SK-N-SH treated with all-trans-retinoic acid at 6 μM for 48 hours (cell line): ENCODE measurements around the gene TYW5.

ENCODE experiments used
- ATAC-seq: fragments of 200-7000 bp; cut with Tn5 transposase; 3 replicates; pipeline ENCODE4 v1.9.1; 2020; ENCODE audit warnings: mild to moderate bottlenecking, moderate library complexity
- ARNTL ChIP-seq: fragments of 450-650 bp; formaldehyde crosslinking; IDR thresholded peaks from 2 replicates; pipeline ENCODE4 v1.5.0; 2020; ENCODE audit warnings: low read depth, mild to moderate bottlenecking, moderate library complexity, borderline replicate concordance
- BACH2 ChIP-seq: fragments of 250-450 bp; sonication (Bioruptor Pico); IDR thresholded peaks from 2 replicates; pipeline ENCODE4 v1.9.0; 2021; ENCODE audit warnings: mild to moderate bottlenecking, borderline replicate concordance
- CSDC2 ChIP-seq: fragments of 250-450 bp; sonication (Bioruptor Pico); IDR thresholded peaks from 2 replicates; pipeline ENCODE4 v1.5.0; 2020; ENCODE audit warnings: mild to moderate bottlenecking, moderate library complexity
- GLIS3 ChIP-seq: fragments of 250-450 bp; sonication (Bioruptor Pico); IDR thresholded peaks from 2 replicates; pipeline ENCODE4 v1.5.0; 2020; ENCODE audit warnings: mild to moderate bottlenecking, moderate library complexity
- ISL1 ChIP-seq: fragments of 250-450 bp; sonication (Bioruptor Pico); IDR thresholded peaks from 2 replicates; pipeline ENCODE4 v2.1.2; 2022; ENCODE audit warnings: mild to moderate bottlenecking, moderate library complexity
- OSR1 ChIP-seq: fragments of 250-450 bp; sonication (Bioruptor Pico); IDR thresholded peaks from 2 replicates; pipeline ENCODE4 v1.8.0; 2022; ENCODE audit warnings: moderate library complexity, mild to moderate bottlenecking, inconsistent platforms
- PPARA ChIP-seq: fragments of 250-450 bp; sonication (Bioruptor Pico); IDR thresholded peaks from 2 replicates; pipeline ENCODE4 v1.5.0; 2020; ENCODE audit warnings: mild to moderate bottlenecking, borderline replicate concordance
- RARB ChIP-seq: fragments of 250-450 bp; sonication (Bioruptor Pico); IDR thresholded peaks from 2 replicates; pipeline ENCODE4 v1.8.0; 2021; ENCODE audit warnings: mild to moderate bottlenecking, moderate library complexity
- SNAI2 ChIP-seq: fragments of 250-450 bp; sonication (Bioruptor Pico); IDR thresholded peaks from 2 replicates; pipeline ENCODE4 v1.5.0; 2020; ENCODE audit warnings: mild to moderate bottlenecking, moderate library complexity
- TOX ChIP-seq: fragments of 250-450 bp; sonication (Bioruptor Pico); IDR thresholded peaks from 2 replicates; pipeline ENCODE4 v1.8.0; 2021; ENCODE audit warnings: mild to moderate bottlenecking, moderate library complexity, borderline replicate concordance
- ZC3H10 ChIP-seq: fragments of 250-450 bp; sonication (Bioruptor Pico); IDR thresholded peaks from 2 replicates; pipeline ENCODE4 v1.5.1; 2021; ENCODE audit warnings: mild to moderate bottlenecking, moderate library complexity
- ZFP3 ChIP-seq: fragments of 250-450 bp; sonication (Bioruptor Pico); IDR thresholded peaks from 2 replicates; pipeline ENCODE4 v1.5.0; 2020; ENCODE audit warnings: mild to moderate bottlenecking, moderate library complexity
- ZFP30 ChIP-seq: fragments of 450-650 bp; formaldehyde crosslinking; IDR thresholded peaks from 2 replicates; pipeline ENCODE4 v1.5.0; 2022; ENCODE audit warnings: mild to moderate bottlenecking, moderate library complexity
- ZNF565 ChIP-seq: fragments of 450-650 bp; formaldehyde crosslinking; conservative IDR thresholded peaks from 2 replicates; pipeline ENCODE4 v1.5.0; 2020; ENCODE audit warnings: low read depth, mild to moderate bottlenecking, moderate library complexity
- ZNF8 ChIP-seq: fragments of 450-650 bp; formaldehyde crosslinking; IDR thresholded peaks from 2 replicates; pipeline ENCODE4 v1.5.0; 2020; ENCODE audit warnings: mild to moderate bottlenecking, moderate library complexity
- TF ChIP-seq, protein P1 (sequence below): fragments of 250-450 bp; sonication (Bioruptor Pico); IDR thresholded peaks from 2 replicates; pipeline ENCODE4 v1.8.0; 2020; ENCODE audit warnings: mild to moderate bottlenecking, moderate library complexity, borderline replicate concordance
- TF ChIP-seq, protein P2 (sequence below): fragments of 250-450 bp; sonication (Bioruptor Pico); IDR thresholded peaks from 2 replicates; pipeline ENCODE4 v1.8.0; 2021; ENCODE audit warnings: low read depth, mild to moderate bottlenecking, moderate library complexity, borderline replicate concordance
- TF ChIP-seq, protein P3 (sequence below): fragments of 250-450 bp; sonication (Bioruptor Pico); IDR thresholded peaks from 2 replicates; pipeline ENCODE4 v1.5.1; 2020; ENCODE audit warnings: low read depth, mild to moderate bottlenecking, moderate library complexity
- TF ChIP-seq, protein P4 (sequence below): fragments of 250-450 bp; sonication (Bioruptor Pico); IDR thresholded peaks from 2 replicates; pipeline ENCODE4 v1.5.0; 2020; ENCODE audit warnings: mild to moderate bottlenecking, moderate library complexity
- TF ChIP-seq, protein P5 (sequence below): fragments of 250-450 bp; sonication (Bioruptor Pico); IDR thresholded peaks from 2 replicates; pipeline ENCODE4 v1.5.1; 2021; ENCODE audit warnings: mild to moderate bottlenecking, moderate library complexity

The TYW5 gene

DNA sequence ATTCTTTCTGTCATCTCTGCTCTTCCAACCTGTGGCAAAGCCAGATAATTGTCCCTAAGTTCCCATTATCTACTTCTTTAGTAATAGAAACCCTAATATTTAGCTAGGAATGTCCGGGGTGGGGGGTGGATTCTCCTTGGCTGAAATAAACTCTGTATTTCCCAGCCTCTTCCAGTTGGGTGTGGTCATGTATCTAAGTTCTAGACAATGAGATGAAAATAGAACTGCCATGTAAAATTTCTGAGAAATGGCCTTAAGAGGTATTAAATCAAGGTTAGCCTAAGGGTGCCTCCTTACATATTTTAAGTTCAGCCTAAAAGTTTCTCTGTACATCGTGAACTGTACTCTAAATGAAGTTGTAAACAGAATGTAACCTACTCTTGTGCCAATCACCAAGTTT, 39.6 kb upstream of the TYW5 start:
- TF ChIP-seq, protein P1, sequence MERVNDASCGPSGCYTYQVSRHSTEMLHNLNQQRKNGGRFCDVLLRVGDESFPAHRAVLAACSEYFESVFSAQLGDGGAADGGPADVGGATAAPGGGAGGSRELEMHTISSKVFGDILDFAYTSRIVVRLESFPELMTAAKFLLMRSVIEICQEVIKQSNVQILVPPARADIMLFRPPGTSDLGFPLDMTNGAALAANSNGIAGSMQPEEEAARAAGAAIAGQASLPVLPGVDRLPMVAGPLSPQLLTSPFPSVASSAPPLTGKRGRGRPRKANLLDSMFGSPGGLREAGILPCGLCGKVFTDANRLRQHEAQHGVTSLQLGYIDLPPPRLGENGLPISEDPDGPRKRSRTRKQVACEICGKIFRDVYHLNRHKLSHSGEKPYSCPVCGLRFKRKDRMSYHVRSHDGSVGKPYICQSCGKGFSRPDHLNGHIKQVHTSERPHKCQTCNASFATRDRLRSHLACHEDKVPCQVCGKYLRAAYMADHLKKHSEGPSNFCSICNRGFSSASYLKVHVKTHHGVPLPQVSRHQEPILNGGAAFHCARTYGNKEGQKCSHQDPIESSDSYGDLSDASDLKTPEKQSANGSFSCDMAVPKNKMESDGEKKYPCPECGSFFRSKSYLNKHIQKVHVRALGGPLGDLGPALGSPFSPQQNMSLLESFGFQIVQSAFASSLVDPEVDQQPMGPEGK (CRISPR knock-in tag): no peak
- TF ChIP-seq, protein P2, sequence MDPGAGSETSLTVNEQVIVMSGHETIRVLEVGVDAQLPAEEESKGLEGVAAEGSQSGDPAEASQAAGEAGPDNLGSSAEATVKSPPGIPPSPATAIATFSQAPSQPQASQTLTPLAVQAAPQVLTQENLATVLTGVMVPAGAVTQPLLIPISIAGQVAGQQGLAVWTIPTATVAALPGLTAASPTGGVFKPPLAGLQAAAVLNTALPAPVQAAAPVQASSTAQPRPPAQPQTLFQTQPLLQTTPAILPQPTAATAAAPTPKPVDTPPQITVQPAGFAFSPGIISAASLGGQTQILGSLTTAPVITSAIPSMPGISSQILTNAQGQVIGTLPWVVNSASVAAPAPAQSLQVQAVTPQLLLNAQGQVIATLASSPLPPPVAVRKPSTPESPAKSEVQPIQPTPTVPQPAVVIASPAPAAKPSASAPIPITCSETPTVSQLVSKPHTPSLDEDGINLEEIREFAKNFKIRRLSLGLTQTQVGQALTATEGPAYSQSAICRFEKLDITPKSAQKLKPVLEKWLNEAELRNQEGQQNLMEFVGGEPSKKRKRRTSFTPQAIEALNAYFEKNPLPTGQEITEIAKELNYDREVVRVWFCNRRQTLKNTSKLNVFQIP (CRISPR knock-in tag): no peak
- TF ChIP-seq, protein P3, sequence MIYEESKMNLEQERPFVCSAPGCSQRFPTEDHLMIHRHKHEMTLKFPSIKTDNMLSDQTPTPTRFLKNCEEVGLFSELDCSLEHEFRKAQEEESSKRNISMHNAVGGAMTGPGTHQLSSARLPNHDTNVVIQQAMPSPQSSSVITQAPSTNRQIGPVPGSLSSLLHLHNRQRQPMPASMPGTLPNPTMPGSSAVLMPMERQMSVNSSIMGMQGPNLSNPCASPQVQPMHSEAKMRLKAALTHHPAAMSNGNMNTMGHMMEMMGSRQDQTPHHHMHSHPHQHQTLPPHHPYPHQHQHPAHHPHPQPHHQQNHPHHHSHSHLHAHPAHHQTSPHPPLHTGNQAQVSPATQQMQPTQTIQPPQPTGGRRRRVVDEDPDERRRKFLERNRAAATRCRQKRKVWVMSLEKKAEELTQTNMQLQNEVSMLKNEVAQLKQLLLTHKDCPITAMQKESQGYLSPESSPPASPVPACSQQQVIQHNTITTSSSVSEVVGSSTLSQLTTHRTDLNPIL (CRISPR knock-in tag): no peak
- no peak for ATAC-seq

DNA sequence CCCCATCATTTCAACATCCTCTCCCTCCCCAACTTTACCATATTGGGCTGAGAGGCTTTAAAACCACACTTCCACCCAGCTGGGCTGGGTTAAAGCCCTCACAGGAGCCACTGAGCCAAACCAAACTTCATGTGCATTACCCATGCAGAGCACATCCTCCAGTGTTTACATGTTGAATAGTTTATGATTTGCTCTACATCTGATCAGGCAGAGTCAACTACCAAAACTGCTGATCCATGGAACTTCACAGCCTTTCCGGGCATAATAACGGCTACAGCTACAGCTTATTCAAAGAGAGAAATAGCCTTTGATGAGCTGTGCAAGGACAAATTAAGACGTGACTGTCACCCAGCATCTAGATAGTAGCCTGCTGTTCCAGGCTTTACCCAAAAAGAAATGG, 39.1 kb upstream of the TYW5 start:
- TF ChIP-seq PPARA (CRISPR knock-in tag): no peak
- TF ChIP-seq BACH2 (CRISPR knock-in tag): no peak
- no peak for TF ChIP-seq ARNTL (CRISPR knock-in tag)
- ATAC-seq: no peak

DNA sequence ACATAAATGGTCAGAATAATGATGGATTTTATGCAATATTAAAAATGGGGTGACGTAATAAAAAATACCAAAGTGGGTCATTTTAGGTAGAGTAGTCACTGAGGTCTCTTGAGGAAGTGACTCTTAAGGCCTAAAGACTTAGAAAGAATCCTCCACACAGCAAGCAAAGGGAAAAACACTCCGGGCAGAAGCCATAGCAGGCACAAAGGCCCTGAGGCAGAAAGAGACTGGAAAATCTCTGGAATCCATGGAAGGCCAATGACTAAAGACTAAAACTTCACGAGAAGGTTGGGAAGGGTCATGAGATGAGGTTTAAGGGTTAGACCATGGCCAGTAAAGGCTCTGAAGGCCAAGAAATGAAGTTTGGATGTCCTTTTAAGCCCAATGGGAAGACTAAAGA, 37.0 kb upstream of the TYW5 start:
- no peak for ATAC-seq
- TF ChIP-seq BACH2 (CRISPR knock-in tag): no peak
- no peak for TF ChIP-seq RARB (CRISPR knock-in tag)
- TF ChIP-seq, protein P4, sequence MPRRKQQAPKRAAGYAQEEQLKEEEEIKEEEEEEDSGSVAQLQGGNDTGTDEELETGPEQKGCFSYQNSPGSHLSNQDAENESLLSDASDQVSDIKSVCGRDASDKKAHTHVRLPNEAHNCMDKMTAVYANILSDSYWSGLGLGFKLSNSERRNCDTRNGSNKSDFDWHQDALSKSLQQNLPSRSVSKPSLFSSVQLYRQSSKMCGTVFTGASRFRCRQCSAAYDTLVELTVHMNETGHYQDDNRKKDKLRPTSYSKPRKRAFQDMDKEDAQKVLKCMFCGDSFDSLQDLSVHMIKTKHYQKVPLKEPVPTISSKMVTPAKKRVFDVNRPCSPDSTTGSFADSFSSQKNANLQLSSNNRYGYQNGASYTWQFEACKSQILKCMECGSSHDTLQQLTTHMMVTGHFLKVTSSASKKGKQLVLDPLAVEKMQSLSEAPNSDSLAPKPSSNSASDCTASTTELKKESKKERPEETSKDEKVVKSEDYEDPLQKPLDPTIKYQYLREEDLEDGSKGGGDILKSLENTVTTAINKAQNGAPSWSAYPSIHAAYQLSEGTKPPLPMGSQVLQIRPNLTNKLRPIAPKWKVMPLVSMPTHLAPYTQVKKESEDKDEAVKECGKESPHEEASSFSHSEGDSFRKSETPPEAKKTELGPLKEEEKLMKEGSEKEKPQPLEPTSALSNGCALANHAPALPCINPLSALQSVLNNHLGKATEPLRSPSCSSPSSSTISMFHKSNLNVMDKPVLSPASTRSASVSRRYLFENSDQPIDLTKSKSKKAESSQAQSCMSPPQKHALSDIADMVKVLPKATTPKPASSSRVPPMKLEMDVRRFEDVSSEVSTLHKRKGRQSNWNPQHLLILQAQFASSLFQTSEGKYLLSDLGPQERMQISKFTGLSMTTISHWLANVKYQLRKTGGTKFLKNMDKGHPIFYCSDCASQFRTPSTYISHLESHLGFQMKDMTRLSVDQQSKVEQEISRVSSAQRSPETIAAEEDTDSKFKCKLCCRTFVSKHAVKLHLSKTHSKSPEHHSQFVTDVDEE (CRISPR knock-in tag): no peak
- TF ChIP-seq TOX: no peak
- no peak for TF ChIP-seq ZFP3 (CRISPR knock-in tag)
- TF ChIP-seq SNAI2 (CRISPR knock-in tag): no peak
- TF ChIP-seq ZNF565 (CRISPR knock-in tag): no peak

DNA sequence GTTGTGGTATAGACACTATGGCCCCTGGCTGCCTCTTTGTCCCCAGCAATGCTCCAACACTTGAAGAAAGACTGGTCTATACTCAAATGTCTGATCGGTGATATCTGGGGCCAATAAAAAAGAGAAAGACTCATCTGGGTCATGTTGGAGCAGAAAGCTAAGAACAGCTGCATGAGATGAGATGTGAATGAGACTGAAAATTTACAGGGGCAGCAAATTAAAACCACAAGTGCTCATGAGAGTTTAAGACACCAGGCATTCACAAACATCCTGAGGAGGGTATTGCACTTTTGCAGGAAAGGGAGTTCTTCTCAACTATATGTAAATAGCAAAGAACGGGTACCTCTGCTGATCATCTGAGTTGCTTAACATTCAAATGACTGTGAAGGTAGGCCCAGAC, 36.4 kb upstream of the TYW5 start:
- ATAC-seq: no peak
- no peak for TF ChIP-seq ZFP30 (CRISPR knock-in tag)
- no peak for TF ChIP-seq OSR1 (CRISPR knock-in tag)
- no peak for TF ChIP-seq RARB (CRISPR knock-in tag)
- no peak for TF ChIP-seq PPARA (CRISPR knock-in tag)
- no peak for TF ChIP-seq SNAI2 (CRISPR knock-in tag)
- TF ChIP-seq, protein P5, sequence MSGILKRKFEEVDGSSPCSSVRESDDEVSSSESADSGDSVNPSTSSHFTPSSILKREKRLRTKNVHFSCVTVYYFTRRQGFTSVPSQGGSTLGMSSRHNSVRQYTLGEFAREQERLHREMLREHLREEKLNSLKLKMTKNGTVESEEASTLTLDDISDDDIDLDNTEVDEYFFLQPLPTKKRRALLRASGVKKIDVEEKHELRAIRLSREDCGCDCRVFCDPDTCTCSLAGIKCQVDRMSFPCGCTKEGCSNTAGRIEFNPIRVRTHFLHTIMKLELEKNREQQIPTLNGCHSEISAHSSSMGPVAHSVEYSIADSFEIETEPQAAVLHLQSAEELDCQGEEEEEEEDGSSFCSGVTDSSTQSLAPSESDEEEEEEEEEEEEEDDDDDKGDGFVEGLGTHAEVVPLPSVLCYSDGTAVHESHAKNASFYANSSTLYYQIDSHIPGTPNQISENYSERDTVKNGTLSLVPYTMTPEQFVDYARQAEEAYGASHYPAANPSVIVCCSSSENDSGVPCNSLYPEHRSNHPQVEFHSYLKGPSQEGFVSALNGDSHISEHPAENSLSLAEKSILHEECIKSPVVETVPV: no peak
- TF ChIP-seq ZNF8 (CRISPR knock-in tag): no peak
- no peak for TF ChIP-seq ZNF565 (CRISPR knock-in tag)
- TF ChIP-seq BACH2 (CRISPR knock-in tag): no peak
- TF ChIP-seq, protein P3 (CRISPR knock-in tag): no peak
- TF ChIP-seq CSDC2 (CRISPR knock-in tag): no peak
- no peak for TF ChIP-seq TOX
- TF ChIP-seq ZC3H10: no peak
- no peak for TF ChIP-seq ISL1
- no peak for TF ChIP-seq ARNTL (CRISPR knock-in tag)
- TF ChIP-seq, protein P2 (CRISPR knock-in tag): no peak
- TF ChIP-seq, protein P4 (CRISPR knock-in tag): no peak
- no peak for TF ChIP-seq GLIS3 (CRISPR knock-in tag)
